Stimulated activated CD8-positive, alpha-beta memory T cell treated with anti-CD3 and anti-CD28 coated beads, Interleukin-7, amount 100 ng/mL, for 24 hours (primary cell): Measurements from ENCODE around the gene XAGE3.
"Not testable (repeated sequence)": the region's sequence is repeated elsewhere in the genome, so short reads cannot be mapped to it uniquely, and the experiment has no call there.

Source experiments
- DNase-seq: peaks from one replicate; pipeline ENCODE4 v3.0.0-alpha.2; 2020; ENCODE audit warnings: low read depth

XAGE3 gene

GRCh38 chrX:52867610-52868348 lies at the start of gene XAGE3:
TSS of gene XAGE3 (minus strand) at chrX:52868083. CDS start at chrX:52867133, 950 bp downstream.
- DNase-seq, result no peak

- DNase-seq, result not testable (repeated sequence)
Observed at GRCh38 chrX:52914704-52915103, 46.8 kb upstream of the XAGE3 start.

DNA sequence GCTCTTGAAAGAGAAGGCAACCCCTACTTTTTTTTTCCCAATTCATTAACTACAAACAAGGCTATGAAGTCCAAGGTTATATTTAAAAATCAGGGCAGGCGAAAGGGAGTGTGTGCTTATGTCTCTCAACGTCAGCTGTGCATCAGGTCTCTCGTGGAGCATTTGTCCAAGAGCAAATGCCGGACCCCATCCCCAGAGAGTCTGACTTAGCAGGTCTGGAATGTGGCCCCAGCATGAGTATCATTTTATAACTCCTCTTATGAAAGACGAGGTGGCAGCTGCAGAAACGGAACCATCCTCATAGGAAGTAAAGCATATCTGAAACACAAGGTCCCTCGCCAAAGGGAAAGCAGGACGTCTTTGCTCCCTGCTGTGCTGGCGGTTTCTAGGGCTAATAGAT lies 45.8 kb upstream of the XAGE3 start:
- DNase-seq, result not testable (repeated sequence)

DNA sequence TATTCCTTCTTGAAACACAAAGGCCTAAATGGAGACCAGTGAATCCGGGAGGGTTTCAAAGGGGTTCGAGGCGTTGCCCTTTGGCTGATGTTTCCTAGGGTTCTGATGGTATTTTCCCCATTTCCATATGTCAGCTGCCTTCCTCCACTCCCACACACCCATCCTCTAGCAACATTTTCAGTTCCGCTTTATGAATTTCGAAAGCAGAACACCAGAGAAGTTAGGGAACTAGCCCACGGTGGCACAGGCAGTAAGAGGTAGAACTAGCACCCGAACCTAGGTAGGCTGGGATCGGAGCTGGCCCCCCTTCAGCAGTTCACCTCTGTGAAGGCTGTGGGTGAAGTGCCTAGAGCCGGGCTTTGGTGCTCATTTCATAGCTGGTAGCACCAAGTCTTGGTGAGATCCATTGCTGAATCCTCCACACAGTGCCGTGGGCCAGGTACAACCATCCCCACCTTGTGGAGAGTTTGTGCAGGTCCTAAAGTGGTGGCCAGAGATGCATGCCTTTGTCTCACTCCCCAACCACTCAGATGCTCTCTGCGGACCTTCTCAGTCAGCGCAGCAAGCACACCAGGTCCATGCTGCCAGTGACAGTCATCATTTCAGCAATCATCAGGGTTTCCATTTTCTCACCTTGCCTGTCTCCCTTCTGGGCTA lies 41.6 kb upstream of the XAGE3 start:
- not testable (repeated sequence) for DNase-seq

DNA sequence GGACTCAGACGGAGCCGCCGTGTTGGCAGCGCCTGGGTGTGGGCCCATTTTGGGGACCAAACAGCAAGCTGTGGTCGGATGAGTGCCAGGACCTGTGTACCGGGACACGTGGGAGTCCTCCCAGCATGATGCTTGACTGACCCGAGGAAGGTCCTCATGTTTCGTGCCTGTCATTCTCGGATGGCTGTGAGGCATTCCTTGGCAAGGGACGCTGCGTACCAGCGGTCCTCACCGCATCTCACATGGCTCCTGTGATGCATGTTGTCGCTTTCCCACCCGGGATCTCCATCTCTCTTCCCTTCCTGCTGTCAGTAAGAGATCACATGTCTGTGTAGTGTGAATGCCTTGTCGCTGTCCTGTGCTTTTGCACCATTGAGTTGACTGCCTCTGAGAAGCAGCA lies 40.0 kb upstream of the XAGE3 start:
- DNase-seq, result not testable (repeated sequence)

DNA sequence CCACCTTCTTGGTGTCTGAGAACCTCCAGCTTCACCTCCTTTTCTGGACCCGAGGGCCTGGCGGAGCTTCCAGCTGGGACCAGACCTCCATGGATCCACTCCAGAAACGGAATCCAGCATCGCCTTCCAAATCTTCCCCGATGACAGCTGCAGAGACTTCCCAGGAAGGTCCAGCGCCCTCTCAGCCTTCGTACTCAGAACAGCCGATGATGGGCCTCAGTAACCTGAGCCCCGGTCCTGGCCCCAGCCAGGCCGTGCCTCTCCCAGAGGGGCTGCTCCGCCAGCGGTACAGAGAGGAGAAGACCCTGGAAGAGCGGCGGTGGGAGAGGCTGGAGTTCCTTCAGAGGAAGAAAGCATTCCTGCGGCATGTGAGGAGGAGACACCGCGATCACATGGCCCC lies 39.3 kb upstream of the XAGE3 start:
- not testable (repeated sequence) for DNase-seq

DNA sequence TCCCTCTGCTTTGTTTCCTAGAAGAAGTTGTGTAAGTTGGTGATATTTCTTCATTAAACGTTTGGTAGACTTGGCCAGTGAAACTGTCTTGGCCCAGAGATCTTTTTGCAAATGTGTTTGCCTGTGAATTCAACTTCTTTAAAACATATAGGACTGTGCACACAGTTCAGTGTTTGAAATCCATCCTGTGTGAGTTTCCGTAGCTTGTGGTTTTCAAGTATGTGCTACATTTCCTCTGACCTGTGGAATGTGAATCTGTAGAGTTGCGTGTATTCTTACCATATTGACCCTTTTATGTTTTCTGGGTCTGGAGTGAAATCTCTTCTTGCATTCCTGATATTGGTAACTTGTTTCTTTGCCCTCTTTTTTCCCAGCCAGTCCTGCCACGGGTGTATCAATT lies 38.2 kb upstream of the XAGE3 start:
- not testable (repeated sequence) for DNase-seq

GRCh38 chrX:52905531-52905930 lies 37.6 kb upstream of the XAGE3 start:
- DNase-seq, result not testable (repeated sequence)

- not testable (repeated sequence) for DNase-seq
Observed at GRCh38 chrX:52896855-52897709, 29.2 kb upstream of the XAGE3 start, which contains the start of gene FAM156B. TSS of gene FAM156B (plus strand) at chrX:52897330. CDS start at chrX:52907226, 9,896 bp downstream.

DNA sequence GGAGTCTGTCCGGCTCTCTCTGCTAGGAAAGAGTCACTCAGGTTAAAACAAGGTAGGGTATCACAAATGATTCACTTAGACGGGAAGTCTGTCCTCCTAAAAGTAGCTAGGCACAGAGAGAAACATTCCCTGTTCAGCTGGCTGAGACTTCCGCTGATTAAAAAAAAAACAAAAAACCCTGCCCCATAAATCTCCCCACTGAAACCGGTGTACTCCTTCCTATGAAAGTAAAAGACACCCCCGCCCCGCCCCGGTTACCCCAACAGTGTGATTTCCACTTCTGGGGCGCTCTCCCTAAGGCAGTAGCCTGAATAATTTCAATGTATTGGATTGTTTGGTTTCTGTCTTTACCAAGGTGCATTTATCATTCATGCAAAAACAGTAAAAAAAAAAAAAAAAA lies 28.6 kb upstream of the XAGE3 start:
- DNase-seq, result not testable (repeated sequence)

DNA sequence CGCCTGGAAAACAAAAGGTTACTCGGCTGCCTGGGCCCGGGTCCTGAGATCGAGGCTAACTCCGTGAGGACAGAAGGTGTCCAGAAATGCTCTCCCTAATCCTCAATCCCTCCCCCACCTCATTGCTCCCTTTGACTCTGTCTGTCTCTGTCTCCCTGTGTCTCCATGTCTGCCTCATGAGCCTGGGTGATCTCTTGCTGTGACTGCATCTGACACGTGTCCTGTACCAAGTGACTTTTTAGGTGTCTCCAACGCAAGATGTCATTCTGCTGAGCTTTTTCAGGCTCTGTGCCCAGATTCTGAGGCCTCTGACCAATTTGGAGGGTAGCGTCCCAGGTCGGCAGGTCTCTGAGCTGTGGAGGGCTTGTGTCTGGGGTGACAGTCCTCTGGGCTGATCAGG lies 20.2 kb upstream of the XAGE3 start:
- not testable (repeated sequence) for DNase-seq

DNA sequence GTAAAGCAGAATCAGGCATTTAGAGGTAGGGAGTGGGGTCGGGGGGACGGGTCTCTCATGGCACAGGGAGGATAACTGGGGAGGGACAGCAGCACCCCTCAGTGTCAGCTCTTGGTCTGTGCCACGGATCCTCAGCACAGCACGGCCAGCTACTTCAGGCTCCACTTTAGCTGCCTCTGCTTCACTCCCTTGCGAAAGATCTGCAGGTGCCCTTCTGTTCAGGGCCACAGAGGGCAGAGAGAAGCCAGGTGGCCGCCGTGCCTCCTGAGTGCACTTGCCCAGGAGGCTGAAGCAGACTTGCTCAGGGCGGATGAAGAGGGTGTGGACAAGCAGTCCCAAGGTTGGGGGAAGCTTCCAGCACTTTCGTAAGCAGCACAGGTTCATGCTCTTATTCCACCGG lies 19.6 kb upstream of the XAGE3 start:
- not testable (repeated sequence) for DNase-seq

GRCh38 chrX:52876386-52876785 lies 8.5 kb upstream of the XAGE3 start:
- not testable (repeated sequence) for DNase-seq

- DNase-seq, result not testable (repeated sequence)
Observed at GRCh38 chrX:52875436-52875835, 7.6 kb upstream of the XAGE3 start.

DNA sequence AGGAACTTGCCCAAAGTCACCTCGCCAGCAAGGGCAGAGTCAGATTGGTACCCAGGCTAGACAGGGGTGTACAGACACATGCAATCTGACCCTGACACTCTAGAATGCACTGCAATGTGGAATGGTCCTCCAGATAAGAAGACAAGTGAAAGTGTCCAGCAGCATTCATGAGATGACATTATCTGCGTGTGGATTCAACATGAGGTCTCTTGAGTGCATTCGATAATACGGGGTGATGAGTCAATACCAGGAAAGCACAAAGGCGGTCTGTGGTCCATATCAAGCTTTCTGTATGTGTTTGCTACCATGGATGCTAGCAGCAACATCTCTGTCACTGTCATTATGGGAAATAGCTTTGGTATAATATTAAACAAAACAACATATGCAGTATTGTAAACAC lies 6.8 kb upstream of the XAGE3 start:
- DNase-seq, result no peak

DNA sequence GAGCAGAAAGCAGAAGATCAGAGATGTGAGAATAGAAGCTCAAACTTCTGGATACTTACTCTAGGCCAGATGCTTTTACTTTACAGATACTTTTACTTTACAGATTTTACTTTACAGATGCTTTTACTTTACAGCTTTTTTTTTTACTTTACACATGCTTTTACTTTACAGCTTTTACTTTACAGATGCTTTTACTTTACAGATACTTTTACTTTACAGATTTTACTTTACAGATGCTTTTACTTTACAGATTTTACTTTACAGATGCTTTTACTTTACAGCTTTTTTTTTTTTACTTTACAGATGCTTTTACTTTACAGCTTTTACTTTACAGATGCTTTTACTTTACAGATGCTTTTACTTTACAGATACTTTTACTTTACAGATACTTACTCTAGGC lies 5.9 kb upstream of the XAGE3 start:
- not testable (repeated sequence) for DNase-seq

DNA sequence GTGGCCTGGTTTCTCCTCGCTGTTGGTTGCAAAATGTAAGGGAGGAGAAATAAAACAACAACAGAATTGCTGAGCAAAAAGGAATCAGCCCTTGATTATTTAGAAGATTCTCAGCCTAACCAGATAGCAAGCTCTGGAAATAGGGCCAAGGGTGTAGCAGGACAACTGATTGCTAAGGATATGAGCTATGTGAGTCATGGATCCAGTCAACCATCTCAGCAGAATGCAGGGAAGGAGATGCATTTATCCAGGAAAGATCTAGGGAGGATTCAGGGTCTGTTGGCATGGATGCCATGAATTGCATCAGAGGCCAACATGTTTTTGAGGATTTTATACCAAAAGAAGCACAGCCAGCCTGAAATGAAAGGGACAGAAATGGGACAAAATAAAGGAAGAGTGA lies 2.2 kb upstream of the XAGE3 start:
- DNase-seq, result no peak

DNA sequence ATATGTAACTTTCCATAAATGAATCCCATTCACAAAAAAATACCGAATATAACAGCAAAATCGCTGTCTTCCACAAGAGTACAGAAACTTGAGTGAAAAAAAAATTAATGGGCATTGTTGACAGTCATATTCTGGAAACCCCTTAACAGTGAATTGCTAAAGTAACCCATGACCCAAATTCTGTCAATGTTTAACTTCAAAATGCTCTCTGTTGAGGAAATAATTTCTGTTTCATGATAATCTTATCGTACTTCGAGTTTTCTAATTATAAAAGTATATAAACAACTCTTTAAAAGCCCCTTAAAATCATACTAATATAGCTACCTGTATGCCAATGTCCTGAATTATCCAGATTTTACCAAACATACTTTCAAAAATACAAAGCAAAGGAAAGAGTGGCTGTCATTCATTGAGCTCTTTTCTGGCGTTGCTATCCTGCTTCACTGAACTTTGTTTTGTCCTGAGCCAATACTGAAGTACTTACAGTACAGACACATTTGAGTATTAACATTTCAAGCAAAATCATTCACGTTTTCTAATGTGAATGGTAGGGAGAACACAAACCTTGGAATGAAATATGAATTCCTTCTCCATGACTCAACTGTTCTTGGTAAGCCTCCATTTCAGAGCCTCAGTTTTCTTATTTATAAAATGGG lies 2.4 kb downstream of the XAGE3 start:
- no peak for DNase-seq

- DNase-seq, result not testable (repeated sequence)
Observed at GRCh38 chrX:52856991-52857525, 10.8 kb downstream of the XAGE3 start.

- no peak for DNase-seq
Observed at GRCh38 chrX:52852110-52852860, 15.6 kb downstream of the XAGE3 start.

DNA sequence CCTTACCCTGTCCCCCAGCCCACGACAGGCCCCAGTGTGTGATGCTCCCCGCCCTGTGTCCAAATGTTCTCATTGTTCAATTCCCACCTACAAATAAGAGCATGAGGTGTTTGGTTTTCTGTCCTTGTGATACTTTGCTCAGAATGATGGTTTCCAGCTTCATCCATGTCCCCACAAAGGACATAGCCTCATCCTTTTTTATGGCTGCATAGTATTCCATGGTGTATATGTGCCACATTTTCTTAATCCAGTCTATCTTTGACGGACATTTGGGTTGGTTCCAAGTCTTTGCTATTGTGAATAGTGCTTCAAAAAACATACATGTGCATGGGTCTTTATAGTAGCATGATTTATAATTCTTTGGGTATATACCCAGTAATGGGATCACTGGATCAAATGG lies 24.3 kb downstream of the XAGE3 start:
- not testable (repeated sequence) for DNase-seq
